GM06990 (cell line): ENCODE measurements around the gene FILIP1.

Source experiments
- DNase-seq: peaks from one replicate; pipeline ENCODE4 v3.0.0-alpha.2; 2011; ENCODE audit not compliant: insufficient read length; ENCODE audit errors: extremely low read depth
- H3K27me3 ChIP-seq: replicated peaks from 2 replicates; pipeline ENCODE4 v1.6.0; 2011; ENCODE audit warnings: low read length; ENCODE audit not compliant: control insufficient read depth, insufficient read depth
- H3K36me3 ChIP-seq: 2 replicates; pipeline ENCODE4 v1.5.1; 2011; ENCODE audit warnings: low read length; ENCODE audit not compliant: control insufficient read depth, insufficient read depth
- H3K4me3 ChIP-seq: replicated peaks from 2 replicates; pipeline ENCODE4 v1.5.1; 2011; ENCODE audit warnings: low read depth, mild to moderate bottlenecking, control low read depth, low read length
- TF ChIP-seq, protein P1 (sequence below): IDR thresholded peaks from 2 replicates; pipeline ENCODE4 v1.5.1; 2011; ENCODE audit warnings: low read length, control low read depth, mild to moderate bottlenecking, inconsistent platforms; ENCODE audit not compliant: insufficient read depth, poor library complexity, severe bottlenecking

The FILIP1 gene

GRCh38 chr6:75480425-75480824, 13.2 kb downstream of the FILIP1 start:
- Histone ChIP-seq H3K36me3 (no peaks in the 10 kb centered on the region), H3K27me3 (no peaks in the 10 kb centered on the region), H3K4me3 (no peak overlapping the region)
- TF ChIP-seq, protein P1, sequence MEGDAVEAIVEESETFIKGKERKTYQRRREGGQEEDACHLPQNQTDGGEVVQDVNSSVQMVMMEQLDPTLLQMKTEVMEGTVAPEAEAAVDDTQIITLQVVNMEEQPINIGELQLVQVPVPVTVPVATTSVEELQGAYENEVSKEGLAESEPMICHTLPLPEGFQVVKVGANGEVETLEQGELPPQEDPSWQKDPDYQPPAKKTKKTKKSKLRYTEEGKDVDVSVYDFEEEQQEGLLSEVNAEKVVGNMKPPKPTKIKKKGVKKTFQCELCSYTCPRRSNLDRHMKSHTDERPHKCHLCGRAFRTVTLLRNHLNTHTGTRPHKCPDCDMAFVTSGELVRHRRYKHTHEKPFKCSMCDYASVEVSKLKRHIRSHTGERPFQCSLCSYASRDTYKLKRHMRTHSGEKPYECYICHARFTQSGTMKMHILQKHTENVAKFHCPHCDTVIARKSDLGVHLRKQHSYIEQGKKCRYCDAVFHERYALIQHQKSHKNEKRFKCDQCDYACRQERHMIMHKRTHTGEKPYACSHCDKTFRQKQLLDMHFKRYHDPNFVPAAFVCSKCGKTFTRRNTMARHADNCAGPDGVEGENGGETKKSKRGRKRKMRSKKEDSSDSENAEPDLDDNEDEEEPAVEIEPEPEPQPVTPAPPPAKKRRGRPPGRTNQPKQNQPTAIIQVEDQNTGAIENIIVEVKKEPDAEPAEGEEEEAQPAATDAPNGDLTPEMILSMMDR, result no peak
- no peak for DNase-seq

- DNase-seq, result no peak
- H3K36me3 ChIP-seq, result no peaks in the 10 kb centered on the region
- H3K27me3 ChIP-seq, result no peaks in the 10 kb centered on the region
- TF ChIP-seq, protein P1, result no peak
- no peak overlapping the region for H3K4me3 ChIP-seq
Observed at GRCh38 chr6:75479712-75480111, 13.9 kb downstream of the FILIP1 start.

DNA sequence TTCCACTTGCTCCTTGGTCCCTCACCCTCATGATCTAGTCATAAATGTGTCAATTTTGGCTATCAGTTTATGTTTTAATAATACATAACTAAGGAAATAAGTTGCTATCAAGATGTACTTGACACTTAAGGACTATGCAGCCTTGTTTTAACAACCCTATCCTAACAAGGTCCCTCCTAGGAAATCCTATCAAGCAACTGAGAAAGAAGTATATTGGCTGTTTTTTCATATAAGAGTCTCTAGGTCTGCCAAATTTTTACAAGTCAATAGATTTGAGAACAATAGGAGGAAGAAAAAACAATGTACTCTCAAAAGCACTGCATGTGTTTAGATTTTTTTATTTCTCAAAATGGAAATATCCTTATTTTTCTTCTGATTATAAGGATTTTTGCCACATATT, 14.7 kb downstream of the FILIP1 start:
- DNase-seq, result no peak
- Histone ChIP-seq H3K27me3 (no peaks in the 10 kb centered on the region), H3K4me3 (no peak overlapping the region), H3K36me3 (no peaks in the 10 kb centered on the region)
- TF ChIP-seq, protein P1, result no peak

- no peak for DNase-seq
- Histone ChIP-seq H3K4me3 (no peak overlapping the region), H3K36me3 (no peaks in the 10 kb centered on the region), H3K27me3 (no peaks in the 10 kb centered on the region)
- TF ChIP-seq, protein P1, result no peak
Observed at GRCh38 chr6:75472885-75473284, 20.7 kb downstream of the FILIP1 start.

DNA sequence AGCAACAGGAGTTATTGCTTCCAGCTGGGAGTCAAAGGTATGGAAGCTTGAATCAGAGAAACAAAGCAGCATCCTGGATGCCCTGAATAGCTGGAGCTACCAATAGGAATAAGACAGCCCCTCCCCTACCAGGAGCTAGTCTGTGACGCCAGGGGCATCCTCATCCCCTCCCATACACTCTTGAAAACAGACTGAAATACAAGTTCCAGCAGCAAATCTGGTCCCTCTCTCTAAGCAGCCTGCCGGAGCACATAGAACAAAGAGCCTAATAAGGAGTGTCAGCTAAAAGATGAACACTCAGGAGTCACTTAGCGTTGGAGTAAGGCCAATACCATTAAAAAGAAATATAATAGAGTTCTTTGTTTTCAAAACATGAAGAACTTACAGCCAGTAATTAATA, 25.6 kb downstream of the FILIP1 start:
- Histone ChIP-seq H3K4me3 (no peak overlapping the region), H3K27me3 (no peaks in the 10 kb centered on the region), H3K36me3 (no peaks in the 10 kb centered on the region)
- no peak for DNase-seq
- TF ChIP-seq, protein P1, result no peak

DNA sequence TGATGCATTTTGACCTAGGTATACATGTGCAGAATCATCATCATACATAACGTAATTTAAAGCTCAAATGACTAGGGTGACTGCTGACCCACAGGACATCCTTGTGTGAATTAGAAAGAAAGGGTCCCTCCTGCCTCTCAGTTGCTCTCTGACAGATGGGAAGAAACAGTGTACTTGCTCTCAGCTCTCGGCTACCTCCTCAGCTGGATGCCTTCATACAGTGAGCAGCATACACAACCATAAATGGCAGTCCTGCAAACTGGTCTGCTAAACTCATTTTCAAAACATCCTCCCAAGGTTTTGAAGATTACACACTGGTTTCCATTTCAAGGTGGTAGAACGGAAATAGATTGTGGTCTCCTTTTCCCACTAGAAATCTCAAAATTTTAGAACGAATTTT, 26.3 kb downstream of the FILIP1 start:
- Histone ChIP-seq H3K36me3 (no peaks in the 10 kb centered on the region), H3K27me3 (no peaks in the 10 kb centered on the region), H3K4me3 (no peak overlapping the region)
- TF ChIP-seq, protein P1, result no peak
- DNase-seq, result no peak
